DND-41 (cell line): ENCODE measurements around the gene DNAH3.

ENCODE experiments used
- ATAC-seq: fragments of 200-7000 bp; cut with Tn5 transposase; 3 replicates; pipeline ENCODE4 v1.9.1; 2021; ENCODE audit warnings: low read depth; ENCODE audit not compliant: insufficient read depth
- DNase-seq: peaks from one replicate; pipeline ENCODE4 v3.0.0-alpha.2; 2020
- H2AFZ ChIP-seq: 2 replicates; pipeline ENCODE4 v1.6.0; 2012; ENCODE audit warnings: low read depth, low read length
- H3K27ac ChIP-seq: 2 replicates; pipeline ENCODE4 v1.5.1; 2012; ENCODE audit warnings: low read length, inconsistent platforms
- H3K27me3 ChIP-seq: fragments of 200-600 bp; sonication (generic); 2 replicates; pipeline ENCODE4 v1.6.0; 2012; ENCODE audit warnings: low read length, mild to moderate bottlenecking, inconsistent platforms; ENCODE audit not compliant: insufficient read depth, poor library complexity
- H3K36me3 ChIP-seq: 2 replicates; pipeline ENCODE4 v1.5.1; 2012; ENCODE audit warnings: low read length, inconsistent platforms; ENCODE audit not compliant: insufficient read depth
- H3K4me1 ChIP-seq: 2 replicates; pipeline ENCODE4 v1.5.1; 2012; ENCODE audit warnings: mild to moderate bottlenecking, low read length; ENCODE audit not compliant: insufficient read depth
- H3K4me2 ChIP-seq: 2 replicates; pipeline ENCODE4 v1.6.0; 2012; ENCODE audit warnings: mild to moderate bottlenecking, moderate library complexity, low read length, inconsistent platforms; ENCODE audit not compliant: insufficient read depth
- H3K4me3 ChIP-seq, 2 experiments: fragments of 200-600 bp in 1 of 2; shearing (Covaris generic) in 1 of 2; 2 replicates each; pipeline ENCODE4 v1.5.1; 2012 to 2016; ENCODE audit warnings: inconsistent platforms in 2 of 2, low read length in 2 of 2, mild to moderate bottlenecking in 2 of 2, low read depth in 1 of 2, moderate library complexity in 1 of 2
- H3K79me2 ChIP-seq: 2 replicates; pipeline ENCODE4 v1.6.0; 2012; ENCODE audit warnings: low read length, inconsistent platforms; ENCODE audit not compliant: insufficient read depth
- H3K9ac ChIP-seq: 2 replicates; pipeline ENCODE4 v1.6.0; 2012; ENCODE audit warnings: low read depth, mild to moderate bottlenecking, inconsistent platforms, low read length, moderate library complexity
- H3K9me3 ChIP-seq: 2 replicates; pipeline ENCODE4 v1.5.1; 2012; ENCODE audit warnings: low read length, moderate library complexity, mild to moderate bottlenecking, inconsistent platforms; ENCODE audit not compliant: insufficient read depth, severe bottlenecking
- H4K20me1 ChIP-seq: 2 replicates; pipeline ENCODE4 v1.6.0; 2012; ENCODE audit warnings: low read length; ENCODE audit not compliant: insufficient read depth
- CTCF ChIP-seq: IDR thresholded peaks from 2 replicates; pipeline ENCODE4 v1.5.1; 2012; ENCODE audit warnings: borderline replicate concordance, low read length, moderate library complexity, mild to moderate bottlenecking; ENCODE audit not compliant: poor library complexity, severe bottlenecking; ENCODE audit errors: extremely low read depth
- EZH2 ChIP-seq: IDR thresholded peaks from 3 replicates; pipeline ENCODE4 v1.6.1; 2012; ENCODE audit warnings: borderline replicate concordance, low read depth, mild to moderate bottlenecking, moderate library complexity, low read length, inconsistent platforms; ENCODE audit not compliant: severe bottlenecking

The DNAH3 gene

GRCh38 chr16:20901068-20901435 lies 249.6 kb downstream of the DNAH3 start:
- TF ChIP-seq CTCF = no peak
- TF ChIP-seq EZH2 = no peak
- Histone ChIP-seq H3K27ac (peak overlapping the region; percentile 88), H3K4me1 (peaks cover 55% of the 10 kb centered on the region), H3K9me3 (no peaks in the 10 kb centered on the region), H3K4me3 (peak overlapping the region; percentile 43 to 95; a peak in 3 of 4 replicates), H3K36me3 (no peaks in the 10 kb centered on the region; the same call in 1 of the 2 replicates), H3K4me2 (peak overlapping the region; percentile 92), H3K27me3 (no peaks in the 10 kb centered on the region), H2AFZ (peak overlapping the region; percentile 88), H3K9ac (peak overlapping the region; percentile 78), H3K79me2 (peaks cover 19% of the 10 kb centered on the region), H4K20me1 (0 out of 2 replicates have a peak, but pooled peaks cover 4% of the 10 kb centered on the region)
- no peak for ATAC-seq
- no peak for DNase-seq

GRCh38 chr16:20900299-20901067 lies 250.2 kb downstream of the DNAH3 start, which contains the start of the genes DCUN1D3 and LYRM1:
DCUN1D3 (minus strand) TSS chr16:20900358; CDS start chr16:20862538, 37,820 bp downstream.
LYRM1 (plus strand) TSS chr16:20900771; CDS start chr16:20915556, 14,785 bp downstream.
- no peaks in the 10 kb centered on the region; the same call in 1 of the 2 replicates for H3K36me3 ChIP-seq
- H3K9me3 ChIP-seq = no peaks in the 10 kb centered on the region
- H3K4me2 ChIP-seq = peak within 1 kb of the TSS; percentile 92
- H3K27ac ChIP-seq = peak within 1 kb of the TSS; percentile 88
- DNase-seq = peak; percentile 97
- H4K20me1 ChIP-seq = 0 out of 2 replicates have a peak, but pooled peaks cover 4% of the 10 kb centered on the region
- peaks cover 19% of the 10 kb centered on the region for H3K79me2 ChIP-seq
- H3K9ac ChIP-seq = peak within 1 kb of the TSS; percentile 78
- H3K4me3 ChIP-seq = peak within 1 kb of the TSS; percentile 43 to 95; a peak in 3 of 4 replicates
- no peaks in the 10 kb centered on the region for H3K27me3 ChIP-seq
- H2AFZ ChIP-seq = peak within 1 kb of the TSS; percentile 97
- ATAC-seq = peak; percentile 88
- TF ChIP-seq EZH2 (no peak), CTCF (no peak)
- H3K4me1 ChIP-seq = peaks cover 55% of the 10 kb centered on the region

- Histone ChIP-seq H2AFZ (peak overlapping the region; percentile 97), H3K27me3 (no peaks in the 10 kb centered on the region), H3K4me3 (peak overlapping the region; percentile 43 to 95; a peak in 3 of 4 replicates), H3K27ac (peak overlapping the region; percentile 69), H3K9ac (peak overlapping the region; percentile 78), H3K36me3 (no peaks in the 10 kb centered on the region; the same call in 1 of the 2 replicates), H3K4me2 (peak overlapping the region; percentile 92), H3K79me2 (peaks cover 19% of the 10 kb centered on the region), H4K20me1 (0 out of 2 replicates have a peak, but pooled peaks cover 2% of the 10 kb centered on the region), H3K9me3 (no peaks in the 10 kb centered on the region), H3K4me1 (peaks cover 51% of the 10 kb centered on the region)
- ATAC-seq (peak; percentile 26), DNase-seq (no peak)
- no peak for TF ChIP-seq EZH2
- TF ChIP-seq CTCF = no peak
Measured at GRCh38 chr16:20899477-20900298, 251.0 kb downstream of the DNAH3 start.
